GM20431 (cell line): ENCODE measurements around the gene MAP4K2.

Experiments
- in situ Hi-C: fragments of 300-500 bp; cut with MseI, MboI; formaldehyde crosslinking; loops from one replicate; pipeline ENCODE4 v1.15.0; 2020; ENCODE audit warnings: low sequenced_read_pairs; ENCODE audit not compliant: unreplicated experiment

The MAP4K2 gene

GRCh38 chr11:64803158-64803845, at the start of gene MAP4K2:
Gene MAP4K2, minus strand, starts transcription at chr11:64803214. Its CDS starts 65 bp downstream, at chr11:64803149.
- in situ Hi-C loops, result no loop called here

- in situ Hi-C loops, result no loop called here
Observed at GRCh38 chr11:64851831-64852351, 48.9 kb upstream of the MAP4K2 start.

- in situ Hi-C loops, result no loop called here
Observed at GRCh38 chr11:64850979-64851567, 48.1 kb upstream of the MAP4K2 start.

- in situ Hi-C loops, result loop anchor here (10.0 kb wide), 1 partner anchor 45 kb away; no protein-coding TSS in a partner anchor
Observed at GRCh38 chr11:64849598-64850356, 46.8 kb upstream of the MAP4K2 start.

- in situ Hi-C loops, result loop anchor here (10.0 kb wide), 1 partner anchor 46 kb away; no protein-coding TSS in a partner anchor
Observed at GRCh38 chr11:64848826-64849597, 46.0 kb upstream of the MAP4K2 start.

GRCh38 chr11:64848214-64848825, 45.3 kb upstream of the MAP4K2 start:
- in situ Hi-C loops, result loop anchor here (10.0 kb wide), 1 partner anchor 46 kb away; no protein-coding TSS in a partner anchor

GRCh38 chr11:64846998-64847666, 44.1 kb upstream of the MAP4K2 start:
- in situ Hi-C loops, result loop anchor here (10.0 kb wide), 1 partner anchor 48 kb away; no protein-coding TSS in a partner anchor

- in situ Hi-C loops, result loop anchor here (10.0 kb wide), 1 partner anchor 49 kb away; no protein-coding TSS in a partner anchor
Observed at GRCh38 chr11:64845776-64846129, 42.7 kb upstream of the MAP4K2 start.

- in situ Hi-C loops, result loop anchor here (10.0 kb wide), 1 partner anchor 50 kb away; no protein-coding TSS in a partner anchor
Observed at GRCh38 chr11:64845129-64845775, 42.2 kb upstream of the MAP4K2 start.

- in situ Hi-C loops, result loop anchor here (10.0 kb wide), 1 partner anchor 50 kb away; no protein-coding TSS in a partner anchor
Observed at GRCh38 chr11:64844330-64845128, 41.5 kb upstream of the MAP4K2 start, which contains the start of gene CDC42BPG. Gene CDC42BPG, minus strand, starts transcription at chr11:64844653. Its CDS starts 84 bp downstream, at chr11:64844569.

GRCh38 chr11:64843686-64844329, 40.8 kb upstream of the MAP4K2 start:
- in situ Hi-C loops, result loop anchor here (10.0 kb wide), 1 partner anchor 51 kb away; no protein-coding TSS in a partner anchor

GRCh38 chr11:64842851-64843685, 40.1 kb upstream of the MAP4K2 start:
- in situ Hi-C loops, result loop anchor here (10.0 kb wide), 1 partner anchor 52 kb away; no protein-coding TSS in a partner anchor

GRCh38 chr11:64842366-64842759, 39.3 kb upstream of the MAP4K2 start:
- in situ Hi-C loops, result loop anchor here (10.0 kb wide), 1 partner anchor 52 kb away; no protein-coding TSS in a partner anchor

- in situ Hi-C loops, result loop anchor here (10.0 kb wide), 1 partner anchor 53 kb away; no protein-coding TSS in a partner anchor
Observed at GRCh38 chr11:64841592-64842365, 38.8 kb upstream of the MAP4K2 start.
